NOMO-1 (cell line): Measurements from ENCODE around the gene RBP5.
A peak's percentile ranks its signal among the peaks of the same experiment; 100 is the strongest.

Experiments
- DNase-seq, 2 experiments: peaks; one replicate each; lab custom pipeline; 2025; ENCODE audit not compliant: unreplicated experiment in 2 of 2; lab: John Stamatoyannopoulos, UW

RBP5 gene

GRCh38 chr12:7102582-7102981 lies 26.1 kb downstream of the RBP5 start:
- DNase-seq = no peak

- DNase-seq = no peak
Observed at GRCh38 chr12:7101694-7102131, 27.0 kb downstream of the RBP5 start.

DNA sequence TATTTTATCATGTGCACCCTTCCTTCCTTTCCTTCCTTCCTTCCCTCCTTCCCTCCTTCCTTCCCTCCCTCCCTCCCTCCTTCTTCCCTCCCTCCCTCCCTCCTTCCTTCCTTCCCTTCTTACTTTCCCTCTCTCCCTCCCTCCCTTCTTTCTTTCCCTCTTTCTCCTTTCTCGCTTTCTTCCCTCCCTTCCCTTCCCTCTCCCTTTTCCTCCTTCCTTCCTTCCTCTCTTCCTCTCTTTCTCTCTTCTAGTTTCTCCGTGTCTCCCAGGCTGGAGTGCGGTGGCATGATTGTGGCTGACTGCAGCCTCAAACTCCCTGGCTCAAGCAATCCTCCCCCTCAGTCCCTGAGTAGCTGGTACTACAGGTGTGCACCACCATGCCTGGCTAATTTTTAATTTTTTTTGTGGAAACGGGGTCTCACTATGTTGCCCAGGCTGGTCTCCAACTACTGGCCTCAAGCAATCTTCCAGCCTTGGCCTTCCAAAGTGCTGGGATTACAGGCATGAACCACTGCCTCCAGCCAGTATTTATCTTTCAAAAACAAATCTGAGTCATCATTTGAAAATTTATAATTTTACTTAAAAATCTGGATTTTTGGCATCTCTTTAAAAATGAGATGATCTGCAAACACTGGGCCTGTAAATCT lies 27.5 kb downstream of the RBP5 start:
- no peak for DNase-seq

DNA sequence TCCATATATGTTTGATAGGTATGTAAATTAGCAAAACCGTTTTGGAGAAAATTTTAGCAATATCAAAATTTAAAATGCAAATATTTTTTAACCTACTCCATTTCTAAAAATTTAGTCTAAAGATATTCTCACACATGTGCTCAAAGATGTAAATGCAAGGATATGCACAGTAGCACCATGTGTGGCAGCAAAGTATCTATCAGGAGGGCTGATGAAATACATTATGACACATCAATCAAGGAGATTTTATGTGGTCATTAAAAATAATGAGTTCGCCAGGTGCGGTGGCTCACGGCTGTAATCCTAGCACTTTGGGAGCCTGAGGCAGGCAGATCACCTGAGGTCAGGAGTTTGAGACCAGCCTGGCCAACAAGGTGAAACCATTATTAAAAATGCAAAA lies 28.4 kb downstream of the RBP5 start:
- no peak for DNase-seq

- DNase-seq = peak; percentile 10 to 60
Observed at GRCh38 chr12:7099290-7099996, 29.2 kb downstream of the RBP5 start.

DNA sequence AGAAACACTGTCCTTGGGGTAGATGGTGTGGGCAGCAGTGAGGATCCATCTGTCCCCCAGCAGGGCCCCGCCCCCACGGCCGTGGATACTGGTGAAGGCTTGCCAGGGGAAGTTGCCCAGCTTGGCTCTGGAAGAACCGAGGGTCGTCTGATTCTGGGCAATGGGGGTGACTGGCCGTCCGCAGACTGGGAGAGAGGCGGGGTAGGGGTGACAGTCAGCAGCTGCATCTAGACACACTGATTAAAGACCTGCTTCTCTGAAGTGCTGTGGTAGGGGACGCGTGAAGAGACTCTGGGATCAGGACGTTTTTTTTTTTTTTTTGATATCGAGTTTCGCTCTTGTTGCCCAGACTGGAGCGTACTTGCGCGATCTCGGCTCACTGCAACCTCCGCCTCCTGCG lies 31.7 kb downstream of the RBP5 start:
- DNase-seq = no peak

- no peak for DNase-seq
Observed at GRCh38 chr12:7096006-7096932, 32.4 kb downstream of the RBP5 start.

DNA sequence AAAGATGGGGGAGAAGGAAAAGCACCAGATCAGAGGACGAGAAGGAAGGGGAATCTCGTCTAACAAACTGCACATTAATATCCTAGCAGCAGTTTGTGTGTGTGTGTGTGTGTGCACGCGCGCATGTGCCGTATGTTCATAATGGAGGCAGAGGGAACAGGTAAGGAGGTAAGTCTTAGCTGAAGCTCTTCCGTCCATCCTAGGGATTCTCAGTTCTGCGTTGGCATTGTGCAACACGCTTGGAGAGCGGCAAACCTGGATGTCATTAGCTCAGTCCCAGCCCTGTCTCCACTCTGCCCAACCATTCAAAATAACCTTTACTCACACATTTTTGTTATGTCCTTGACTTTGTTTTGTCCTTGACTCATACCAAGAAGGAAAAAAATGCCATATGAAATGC lies 34.8 kb downstream of the RBP5 start:
- DNase-seq = no peak

- DNase-seq = no peak
Observed at GRCh38 chr12:7093486-7093885, 35.2 kb downstream of the RBP5 start.

DNA sequence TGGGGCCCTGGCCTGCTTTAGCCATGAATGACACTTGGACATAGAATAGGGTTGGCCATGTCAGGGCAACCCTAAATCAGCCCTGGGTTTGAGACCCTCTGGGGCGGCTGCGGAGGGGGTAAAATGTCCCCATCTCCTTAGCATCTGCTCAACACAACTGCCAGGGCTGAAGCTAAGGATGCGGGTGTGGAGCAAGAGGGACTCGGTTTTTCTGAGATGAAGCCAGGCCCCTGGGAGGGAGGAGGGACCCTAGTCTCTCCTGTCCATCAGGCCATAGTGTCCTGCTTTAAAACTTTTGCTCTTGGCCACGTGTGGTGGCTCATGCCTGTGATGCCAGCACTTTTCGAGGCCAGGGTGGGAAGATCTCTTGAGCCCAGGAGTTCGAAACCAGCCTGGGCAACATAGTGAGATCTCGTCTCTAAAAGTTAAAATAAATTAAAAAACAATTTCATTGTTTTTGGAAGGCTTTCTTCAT lies 35.7 kb downstream of the RBP5 start:
- DNase-seq = no peak

- DNase-seq = peak; percentile 22 to 30
Observed at GRCh38 chr12:7092229-7092985, 36.3 kb downstream of the RBP5 start, which contains the start of gene C1R. Gene C1R (minus strand): TSS chr12:7092445. CDS start chr12:7092388, 57 bp downstream.

DNA sequence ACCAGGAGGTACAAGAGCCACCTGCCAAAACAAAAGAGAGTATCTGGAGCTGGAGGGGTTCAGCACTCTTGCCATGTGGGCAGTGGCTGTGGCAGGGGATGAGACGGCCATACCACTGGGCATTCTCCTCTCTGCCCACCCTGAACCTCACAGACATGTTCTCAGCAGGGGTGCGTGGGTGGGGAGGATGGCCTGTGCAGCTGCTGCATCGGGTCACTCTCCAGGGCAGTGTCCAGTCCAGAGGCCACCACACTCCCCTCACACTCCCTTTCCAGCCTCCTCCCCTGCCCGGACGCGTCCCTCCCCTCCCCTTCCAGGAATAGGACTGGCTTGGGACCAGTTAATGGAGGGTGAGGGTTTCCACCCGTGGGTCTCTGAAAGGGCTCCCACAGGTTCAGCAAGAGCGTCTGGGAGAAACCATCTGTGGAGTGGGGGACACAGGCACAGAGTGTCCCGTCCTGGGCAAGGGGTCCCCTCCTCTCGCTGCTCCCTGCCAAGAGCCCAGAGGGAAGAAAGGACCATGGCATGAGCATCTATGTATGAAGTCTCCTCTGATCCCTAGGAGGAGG lies 36.9 kb downstream of the RBP5 start:
- no peak for DNase-seq

DNA sequence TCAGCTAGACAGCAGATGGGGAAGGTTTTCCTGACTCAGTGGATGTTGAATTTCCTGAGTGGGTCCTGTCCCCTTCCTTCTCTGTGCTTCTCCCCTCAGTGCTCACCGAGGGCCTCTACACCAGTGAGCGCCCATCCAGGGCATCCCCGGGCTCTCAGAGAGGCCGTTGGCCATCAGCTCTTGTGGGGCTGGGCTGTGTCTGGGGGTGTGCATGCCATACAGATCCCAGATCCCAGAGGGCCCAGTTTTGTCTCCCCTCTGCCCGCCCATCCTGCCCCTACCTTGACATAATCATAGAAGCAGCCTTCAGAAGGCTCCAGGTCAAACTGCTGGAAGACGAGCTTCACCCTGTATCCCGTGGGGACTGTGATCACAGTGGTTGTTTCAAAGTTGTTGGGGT lies 37.5 kb downstream of the RBP5 start:
- DNase-seq = no peak

GRCh38 chr12:7090222-7090998 lies 38.3 kb downstream of the RBP5 start:
- no peak for DNase-seq

- no peak for DNase-seq
Observed at GRCh38 chr12:7089196-7089871, 39.4 kb downstream of the RBP5 start.

DNA sequence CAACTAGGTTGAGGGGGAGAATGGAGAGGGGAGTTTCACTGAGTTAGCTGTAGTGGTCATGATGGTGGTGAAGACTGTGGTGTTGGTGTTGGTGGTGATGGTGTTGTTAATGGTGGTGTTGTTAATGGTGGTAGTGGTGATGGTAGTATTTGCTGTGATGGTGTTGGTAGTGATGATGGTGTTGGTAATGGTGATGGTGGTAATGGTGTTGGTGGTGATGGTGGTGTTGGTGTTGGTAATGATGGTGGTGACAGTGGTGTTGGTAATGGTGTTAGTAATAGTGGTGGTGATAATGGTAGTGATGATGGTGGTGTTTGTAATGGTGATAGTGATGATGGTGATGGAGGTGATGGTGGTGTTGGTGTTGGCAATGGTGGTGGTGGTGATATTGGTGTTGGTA lies 45.6 kb downstream of the RBP5 start:
- DNase-seq = no peak

- no peak for DNase-seq
Observed at GRCh38 chr12:7081037-7081436, 47.7 kb downstream of the RBP5 start.

- DNase-seq = no peak
Observed at GRCh38 chr12:7079826-7080125, 48.9 kb downstream of the RBP5 start.

DNA sequence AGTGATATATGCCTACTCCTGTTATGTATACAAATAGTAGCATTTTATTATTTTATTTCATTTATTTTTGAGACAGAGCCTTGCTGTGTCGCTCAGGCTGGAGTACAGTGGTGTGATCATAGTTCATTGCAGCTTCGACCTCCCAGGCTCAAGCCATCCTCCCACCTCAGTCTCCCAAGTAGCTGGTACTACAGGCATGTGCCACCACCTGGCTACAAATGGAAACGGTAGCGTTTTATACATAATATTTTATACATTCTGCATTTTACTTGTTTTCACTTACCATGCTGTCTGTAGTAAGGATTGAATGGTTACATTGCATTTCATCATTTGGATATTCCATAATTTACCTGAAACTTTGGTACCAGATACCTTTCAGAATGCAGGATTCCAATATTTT lies 50.5 kb downstream of the RBP5 start:
- no peak for DNase-seq
